H9 (cell line): ENCODE data around the gene ULK3. TPM values are rescaled to one million over a fixed set of nuclear protein-coding genes. Genes with fewer than 3 reads are reported as not detected.

Source experiments
- DNase-seq: peaks from one replicate; pipeline ENCODE4 v3.0.0-alpha.2; 2017
- H2AFZ ChIP-seq: one replicate; pipeline ENCODE4 v1.6.1; 2013; ENCODE audit warnings: mild to moderate bottlenecking, low read length, control low read depth, moderate library complexity
- H2AK5ac ChIP-seq: 2 replicates; pipeline ENCODE4 v1.6.1; 2013; ENCODE audit warnings: low read length, control low read depth, mixed read lengths; ENCODE audit not compliant: insufficient read length
- H2BK120ac ChIP-seq: one replicate; pipeline ENCODE4 v1.6.1; 2013; ENCODE audit warnings: low read depth, mild to moderate bottlenecking, low read length, control low read depth, inconsistent platforms; ENCODE audit not compliant: poor library complexity, severe bottlenecking
- H2BK12ac ChIP-seq: 2 replicates; pipeline ENCODE4 v1.6.1; 2013; ENCODE audit warnings: low read length, control low read depth, mixed read lengths, low read depth; ENCODE audit not compliant: insufficient read length
- H2BK15ac ChIP-seq: 2 replicates; pipeline ENCODE4 v1.6.1; 2013; ENCODE audit warnings: low read depth, low read length, control low read depth
- H2BK20ac ChIP-seq: one replicate; pipeline ENCODE4 v1.6.1; 2013; ENCODE audit warnings: low read depth, mild to moderate bottlenecking, low read length, control low read depth, inconsistent platforms; ENCODE audit not compliant: poor library complexity, severe bottlenecking
- H2BK5ac ChIP-seq: 2 replicates; pipeline ENCODE4 v1.6.1; 2013; ENCODE audit warnings: low read length, control low read depth, mixed read lengths; ENCODE audit not compliant: insufficient read length
- H3K14ac ChIP-seq: 2 replicates; pipeline ENCODE4 v1.6.1; 2013; ENCODE audit warnings: low read length, control low read depth; ENCODE audit not compliant: insufficient read depth
- H3K18ac ChIP-seq: 2 replicates; pipeline ENCODE4 v1.6.1; 2013; ENCODE audit warnings: low read depth, mild to moderate bottlenecking, mixed read lengths, low read length, control low read depth; ENCODE audit not compliant: insufficient read length
- H3K23ac ChIP-seq: 2 replicates; pipeline ENCODE4 v1.6.1; 2013; ENCODE audit warnings: low read length, control low read depth, mixed read lengths, low read depth; ENCODE audit not compliant: insufficient read length
- H3K23me2 ChIP-seq: 2 replicates; pipeline ENCODE4 v1.6.1; 2013; ENCODE audit warnings: low read depth, mild to moderate bottlenecking, mixed read lengths, low read length, control low read depth; ENCODE audit not compliant: insufficient read length, poor library complexity, severe bottlenecking
- H3K27ac ChIP-seq: 2 replicates; pipeline ENCODE4 v1.5.1; 2013; ENCODE audit warnings: low read length, control low read depth, mixed read lengths, low read depth; ENCODE audit not compliant: insufficient read length
- H3K27me3 ChIP-seq: 2 replicates; pipeline ENCODE4 v1.6.1; 2013; ENCODE audit warnings: low read length, control low read depth, inconsistent platforms; ENCODE audit not compliant: insufficient read depth
- H3K4ac ChIP-seq: 2 replicates; pipeline ENCODE4 v1.6.1; 2013; ENCODE audit warnings: low read depth, mild to moderate bottlenecking, control low read depth, inconsistent platforms, low read length, moderate library complexity
- H3K4me1 ChIP-seq: 2 replicates; pipeline ENCODE4 v1.6.1; 2013; ENCODE audit warnings: low read length, control low read depth, inconsistent platforms; ENCODE audit not compliant: insufficient read depth
- H3K4me2 ChIP-seq: 2 replicates; pipeline ENCODE4 v1.6.1; 2013; ENCODE audit warnings: low read length, control low read depth, mixed read lengths; ENCODE audit not compliant: insufficient read length, insufficient read depth
- H3K56ac ChIP-seq: 2 replicates; pipeline ENCODE4 v1.6.1; 2013; ENCODE audit warnings: low read depth, mild to moderate bottlenecking, mixed read lengths, low read length, control low read depth; ENCODE audit not compliant: insufficient read length
- H3K79me1 ChIP-seq: 2 replicates; pipeline ENCODE4 v1.6.1; 2013; ENCODE audit warnings: low read depth, mild to moderate bottlenecking, moderate library complexity, low read length, control low read depth, inconsistent platforms; ENCODE audit not compliant: insufficient read depth, poor library complexity, severe bottlenecking
- H3K79me2 ChIP-seq: 2 replicates; pipeline ENCODE4 v1.6.1; 2013; ENCODE audit warnings: low read length, control low read depth, inconsistent platforms; ENCODE audit not compliant: insufficient read depth
- H3K9ac ChIP-seq: 2 replicates; pipeline ENCODE4 v1.6.1; 2013; ENCODE audit warnings: low read length, control low read depth, mixed read lengths; ENCODE audit not compliant: insufficient read length; ENCODE audit errors: extremely low read depth
- H3K9me3 ChIP-seq: one replicate; pipeline ENCODE4 v1.6.1; 2013; ENCODE audit warnings: low read depth, low read length, inconsistent platforms; ENCODE audit not compliant: control insufficient read depth
- H3T11ph ChIP-seq: one replicate; pipeline ENCODE4 v1.6.1; 2013; ENCODE audit warnings: mild to moderate bottlenecking, low read length, control low read depth, inconsistent platforms
- H4K20me1 ChIP-seq: one replicate; pipeline ENCODE4 v1.6.1; 2013; ENCODE audit not compliant: control insufficient read depth, insufficient read length, insufficient read depth
- H4K5ac ChIP-seq: 2 replicates; pipeline ENCODE4 v1.6.1; 2013; ENCODE audit warnings: low read depth, mild to moderate bottlenecking, mixed read lengths, low read length, control low read depth; ENCODE audit not compliant: insufficient read length
- H4K8ac ChIP-seq: replicated peaks from 2 replicates; pipeline ENCODE4 v1.6.1; 2013; ENCODE audit warnings: low read length, control low read depth, mixed read lengths, low read depth; ENCODE audit not compliant: insufficient read length
- H4K91ac ChIP-seq: 2 replicates; pipeline ENCODE4 v1.6.1; 2013; ENCODE audit warnings: low read depth, mild to moderate bottlenecking, moderate library complexity, mixed read lengths, low read length, control low read depth; ENCODE audit not compliant: insufficient read length
- H3K27ac Mint-ChIP-seq, 3 experiments: 2 replicates in 2 of 3; 3 replicates in 1 of 3; pipeline ENCODE4 v1.8.0; 2020 to 2021; ENCODE audit warnings: mixed read lengths in 3 of 3, mild to moderate bottlenecking in 1 of 3, moderate library complexity in 1 of 3
- H3K27me3 Mint-ChIP-seq: 2 replicates; pipeline ENCODE4 v1.8.0; 2021; ENCODE audit warnings: low read depth, mild to moderate bottlenecking, moderate library complexity, mixed read lengths
- H3K36me3 Mint-ChIP-seq, 3 experiments: 2 replicates in 2 of 3; 3 replicates in 1 of 3; pipeline ENCODE4 v1.8.0; 2020 to 2021; ENCODE audit warnings: low read depth in 3 of 3, mixed read lengths in 3 of 3; ENCODE audit not compliant: insufficient read depth in 1 of 3
- H3K4me1 Mint-ChIP-seq, 2 experiments: 2 replicates each; pipeline ENCODE4 v1.8.0; 2020; ENCODE audit warnings: mixed read lengths in 2 of 2
- H3K4me3 Mint-ChIP-seq, 2 experiments: 2 replicates in 1 of 2; 3 replicates in 1 of 2; pipeline ENCODE4 v1.8.0; 2020 to 2021; ENCODE audit warnings: mild to moderate bottlenecking in 2 of 2, mixed read lengths in 2 of 2, moderate library complexity in 1 of 2
- H3K9me3 Mint-ChIP-seq, 2 experiments: 2 replicates in 1 of 2; 3 replicates in 1 of 2; pipeline ENCODE4 v1.8.0; 2020; ENCODE audit warnings: mild to moderate bottlenecking in 2 of 2, mixed read lengths in 2 of 2, moderate library complexity in 1 of 2
- WGBS: extraction: QIAGEN DNeasy Blood & Tissue Kit; methylation state at CpG from one replicate; pipeline ENCODE4 v1.1.7; 2013; ENCODE audit warnings: missing lambda C conversion rate, low lambda C conversion rate, mixed read lengths; ENCODE audit not compliant: insufficient read length; ENCODE audit errors: extremely low coverage; 5-methylcytosine and 5-hydroxymethylcytosine counted together
- total RNA-seq: library from RNA; stranded (reverse); gene quantifications from 2 replicates; pipeline ENCODE4 v1.2.1, GENCODE V29; 2021
- TF ChIP-seq, protein P1 (sequence below): fragments of 200-600 bp; sonication (generic); conservative IDR thresholded peaks from 3 replicates; pipeline ENCODE4 v1.8.0; 2021; ENCODE audit warnings: antibody characterized with exemption, mild to moderate bottlenecking

ULK3 gene
- total RNA-seq, 1 experiment from 2014 or later = 34.0 TPM

DNA sequence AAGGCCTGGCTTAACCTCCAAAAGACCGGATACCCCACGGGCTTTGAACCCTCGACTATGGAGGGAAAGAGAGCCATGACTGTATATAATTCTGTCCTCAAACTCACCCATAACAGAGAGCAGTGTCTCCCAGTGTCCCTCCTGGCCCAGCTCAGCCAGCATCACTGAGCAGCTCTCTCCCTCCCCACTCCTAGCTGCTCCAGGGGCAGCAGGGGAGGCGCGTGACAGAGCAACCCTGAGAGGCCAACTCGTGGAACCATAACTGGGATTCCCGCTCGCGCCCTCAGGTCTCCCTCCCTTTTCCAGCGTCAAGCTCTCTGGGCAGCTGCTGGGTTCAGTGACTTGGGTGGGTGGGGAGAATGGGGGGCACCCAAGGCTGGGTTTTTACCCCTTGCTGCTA is 17.1 kb downstream of the ULK3 start:
- Histone ChIP-seq H4K20me1 (no peaks in the 10 kb centered on the region), H2BK20ac (no peak overlapping the region), H3K56ac (no peak overlapping the region), H3K9ac (no peak overlapping the region), H3K9me3 (no peaks in the 10 kb centered on the region), H4K91ac (no peak overlapping the region), H3K27ac (no peak overlapping the region), H2AK5ac (no peak overlapping the region), H3K79me1 (no peaks in the 10 kb centered on the region), H3K23me2 (no peaks in the 10 kb centered on the region), H3K27me3 (peaks cover 10% of the 10 kb centered on the region; the same call in 1 of the 2 replicates), H2BK5ac (no peak overlapping the region), H3T11ph (no peak overlapping the region), H2AFZ (no peak overlapping the region), H3K79me2 (no peaks in the 10 kb centered on the region), H2BK15ac (no peak overlapping the region), H2BK120ac (no peak overlapping the region), H3K4me2 (no peak overlapping the region), H3K14ac (no peak overlapping the region), H2BK12ac (no peak overlapping the region), H3K23ac (no peak overlapping the region), H4K8ac (no peak overlapping the region), H4K5ac (no peak overlapping the region), H3K4me1 (no peaks in the 10 kb centered on the region), H3K18ac (no peak overlapping the region), H3K4ac (no peak overlapping the region)
- no CpG with 5 or more reads among the region's 10 CpGs for WGBS
- no peak for DNase-seq
- peaks cover 9 to 38% of the 10 kb centered on the region in 2 experiments for H3K4me1 Mint-ChIP-seq
- H3K27ac Mint-ChIP-seq = no peak overlapping the region
- peaks cover 66% of the 10 kb centered on the region for H3K27me3 Mint-ChIP-seq
- H3K4me3 Mint-ChIP-seq = peak overlapping the region in 1 of 2 experiments; percentile 53; a peak in 2 of 5 replicates
- H3K36me3 Mint-ChIP-seq = no peaks in the 10 kb centered on the region
- H3K9me3 Mint-ChIP-seq = no peaks in the 10 kb centered on the region
- TF ChIP-seq, protein P1, sequence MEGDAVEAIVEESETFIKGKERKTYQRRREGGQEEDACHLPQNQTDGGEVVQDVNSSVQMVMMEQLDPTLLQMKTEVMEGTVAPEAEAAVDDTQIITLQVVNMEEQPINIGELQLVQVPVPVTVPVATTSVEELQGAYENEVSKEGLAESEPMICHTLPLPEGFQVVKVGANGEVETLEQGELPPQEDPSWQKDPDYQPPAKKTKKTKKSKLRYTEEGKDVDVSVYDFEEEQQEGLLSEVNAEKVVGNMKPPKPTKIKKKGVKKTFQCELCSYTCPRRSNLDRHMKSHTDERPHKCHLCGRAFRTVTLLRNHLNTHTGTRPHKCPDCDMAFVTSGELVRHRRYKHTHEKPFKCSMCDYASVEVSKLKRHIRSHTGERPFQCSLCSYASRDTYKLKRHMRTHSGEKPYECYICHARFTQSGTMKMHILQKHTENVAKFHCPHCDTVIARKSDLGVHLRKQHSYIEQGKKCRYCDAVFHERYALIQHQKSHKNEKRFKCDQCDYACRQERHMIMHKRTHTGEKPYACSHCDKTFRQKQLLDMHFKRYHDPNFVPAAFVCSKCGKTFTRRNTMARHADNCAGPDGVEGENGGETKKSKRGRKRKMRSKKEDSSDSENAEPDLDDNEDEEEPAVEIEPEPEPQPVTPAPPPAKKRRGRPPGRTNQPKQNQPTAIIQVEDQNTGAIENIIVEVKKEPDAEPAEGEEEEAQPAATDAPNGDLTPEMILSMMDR = no peak
